H1 (cell line): ENCODE data around the gene KIAA1328. TPM values are rescaled to one million over a fixed set of nuclear protein-coding genes. Genes with fewer than 3 reads are reported as not detected.
A peak's percentile ranks its signal among the peaks of the same experiment; 100 is the strongest.

Experiments used
- CTCF ChIA-PET: fragments of 300-600 bp; sonication (Branson Sonifier 250); formaldehyde crosslinking; loops from one replicate; lab custom pipeline; 2021; ENCODE audit not compliant: partially characterized antibody; lab: Charles Lee
- POLR2A ChIA-PET: fragments of 300-600 bp; sonication (Branson Sonifier 250); formaldehyde crosslinking; loops from one replicate; lab custom pipeline; 2021; ENCODE audit warnings: inconsistent platforms; ENCODE audit not compliant: partially characterized antibody; lab: Charles Lee
- DNase-seq, 2 experiments: peaks; one replicate each; pipeline versions ENCODE4 v3.0.0 to v3.0.0-alpha.2; 2010 to 2022; ENCODE audit warnings: low spot score in 2 of 2, low read depth in 1 of 2, mixed read lengths in 1 of 2
- FAIRE-seq: peaks from 2 replicates; lab custom pipeline; 2011; peaks lifted over from hg19 to GRCh38; lab: Jason Lieb, UNC
- H2AFZ ChIP-seq: 2 replicates; pipeline ENCODE4 v1.8.1; 2012; ENCODE audit warnings: low read length, inconsistent platforms
- H2AK5ac ChIP-seq: 2 replicates; pipeline ENCODE4 v1.6.1; 2013; ENCODE audit warnings: low read depth, low read length
- H2BK120ac ChIP-seq: replicated peaks from 2 replicates; pipeline ENCODE3; 2013; ENCODE audit warnings: low read depth, low read length, inconsistent platforms
- H2BK12ac ChIP-seq: 2 replicates; pipeline ENCODE4 v1.6.1; 2013; ENCODE audit warnings: low read depth, low read length
- H2BK15ac ChIP-seq: 2 replicates; pipeline ENCODE4 v1.6.1; 2013; ENCODE audit warnings: low read length
- H2BK20ac ChIP-seq: 2 replicates; pipeline ENCODE4 v1.6.1; 2013; ENCODE audit warnings: low read length
- H2BK5ac ChIP-seq: 2 replicates; pipeline ENCODE4 v1.6.1; 2013; ENCODE audit warnings: low read depth, low read length
- H3K14ac ChIP-seq: 2 replicates; pipeline ENCODE4 v1.6.1; 2013; ENCODE audit warnings: inconsistent platforms; ENCODE audit not compliant: insufficient read length
- H3K18ac ChIP-seq: 2 replicates; pipeline ENCODE4 v1.6.1; 2013; ENCODE audit warnings: low read length; ENCODE audit errors: extremely low read depth
- H3K23ac ChIP-seq: 2 replicates; pipeline ENCODE4 v1.6.1; 2013; ENCODE audit warnings: inconsistent platforms; ENCODE audit not compliant: insufficient read length
- H3K23me2 ChIP-seq: 2 replicates; pipeline ENCODE4 v1.6.1; 2013; ENCODE audit warnings: low read depth, low read length
- H3K27ac ChIP-seq: 2 replicates; pipeline ENCODE4 v1.6.1; 2011; ENCODE audit warnings: low read depth, low read length, inconsistent platforms
- H3K27me3 ChIP-seq, 4 experiments: replicated peaks in 1 of 4; 1 replicate in 1 of 4; 2 replicates in 3 of 4; pipeline versions ENCODE4 v1.6.1 to v1.8.1; 2011 to 2013; ENCODE audit warnings: low read length in 3 of 4, mild to moderate bottlenecking in 3 of 4, inconsistent platforms in 2 of 4, mixed read lengths in 2 of 4, moderate library complexity in 1 of 4; ENCODE audit not compliant: control insufficient read depth in 3 of 4, insufficient read depth in 3 of 4; ENCODE audit errors: extremely low read depth in 1 of 4
- H3K36me3 ChIP-seq, 4 experiments: 2 replicates each; pipeline versions ENCODE4 v1.6.1 to v1.8.1; 2011 to 2013; ENCODE audit warnings: mild to moderate bottlenecking in 4 of 4, low read length in 3 of 4, moderate library complexity in 2 of 4, control low read depth in 1 of 4, inconsistent platforms in 1 of 4; ENCODE audit not compliant: insufficient read depth in 4 of 4, control insufficient read depth in 2 of 4
- H3K4ac ChIP-seq: replicated peaks from 2 replicates; pipeline ENCODE3; 2013; ENCODE audit warnings: low read length, low read depth, mixed read lengths, inconsistent platforms; ENCODE audit not compliant: insufficient read length
- H3K4me1 ChIP-seq, 4 experiments: replicated peaks in 1 of 4; 1 replicate in 1 of 4; 2 replicates in 3 of 4; pipeline versions ENCODE4 v1.6.1 to v1.8.1; 2011 to 2013; ENCODE audit warnings: low read length in 3 of 4, inconsistent platforms in 2 of 4, mixed read lengths in 1 of 4; ENCODE audit not compliant: insufficient read depth in 4 of 4, control insufficient read depth in 3 of 4
- H3K4me2 ChIP-seq, 2 experiments: 2 replicates each; pipeline versions ENCODE4 v1.6.1 to v1.8.1; 2011 to 2013; ENCODE audit warnings: low read depth in 2 of 2, low read length in 2 of 2, control low read depth in 1 of 2, inconsistent platforms in 1 of 2, mild to moderate bottlenecking in 1 of 2; ENCODE audit not compliant: insufficient read depth in 1 of 2
- H3K4me3 ChIP-seq, 4 experiments: fragments of 200-600, 300-600 bp in 1 of 4; sonication (generic), shearing (Covaris generic), sonication (Bioruptor Twin) in 1 of 4; 2 replicates each; pipeline versions ENCODE4 v1.5.1 to v1.8.1; 2011 to 2016; ENCODE audit warnings: low read length in 4 of 4, low read depth in 3 of 4, control low read depth in 2 of 4, inconsistent platforms in 2 of 4, mild to moderate bottlenecking in 2 of 4, mixed read lengths in 1 of 4, moderate library complexity in 1 of 4; ENCODE audit not compliant: insufficient read depth in 2 of 4; ENCODE audit errors: extremely low read depth in 1 of 4
- H3K56ac ChIP-seq: replicated peaks from 2 replicates; pipeline ENCODE3; 2013; ENCODE audit warnings: low read depth, mild to moderate bottlenecking, mixed read lengths, low read length, inconsistent platforms; ENCODE audit not compliant: insufficient read length
- H3K79me1 ChIP-seq: 2 replicates; pipeline ENCODE4 v1.6.1; 2013; ENCODE audit warnings: low read depth, low read length, control low read depth
- H3K79me2 ChIP-seq, 2 experiments: 2 replicates each; pipeline versions ENCODE4 v1.6.1 to v1.8.1; 2012 to 2013; ENCODE audit warnings: low read length in 2 of 2, mild to moderate bottlenecking in 2 of 2, inconsistent platforms in 1 of 2; ENCODE audit not compliant: insufficient read depth in 2 of 2, control insufficient read depth in 1 of 2
- H3K9ac ChIP-seq, 4 experiments: replicated peaks in 1 of 4; 1 replicate in 1 of 4; 2 replicates in 3 of 4; pipeline versions ENCODE4 v1.6.1 to v1.8.1; 2011 to 2013; ENCODE audit warnings: low read depth in 3 of 4, low read length in 3 of 4, control low read depth in 2 of 4, mild to moderate bottlenecking in 2 of 4, moderate library complexity in 2 of 4, inconsistent platforms in 1 of 4; ENCODE audit errors: extremely low read depth in 1 of 4
- H3K9me3 ChIP-seq, 2 experiments: 2 replicates each; pipeline versions ENCODE4 v1.6.1 to v1.8.1; 2012 to 2013; ENCODE audit warnings: mild to moderate bottlenecking in 2 of 2, moderate library complexity in 2 of 2, control low read depth in 1 of 2, inconsistent platforms in 1 of 2, low read depth in 1 of 2, low read length in 1 of 2, mixed read lengths in 1 of 2; ENCODE audit not compliant: insufficient read depth in 2 of 2
- H4K20me1 ChIP-seq, 2 experiments: replicated peaks in 1 of 2; 2 replicates each; pipeline versions ENCODE3 to v1.8.1; 2011 to 2013; ENCODE audit warnings: inconsistent platforms in 2 of 2, low read length in 2 of 2, mild to moderate bottlenecking in 1 of 2; ENCODE audit not compliant: insufficient read depth in 2 of 2, control insufficient read depth in 1 of 2
- H4K5ac ChIP-seq: 2 replicates; pipeline ENCODE4 v1.6.1; 2013; ENCODE audit warnings: low read length, low read depth, mixed read lengths, inconsistent platforms; ENCODE audit not compliant: insufficient read length
- H4K8ac ChIP-seq: 2 replicates; pipeline ENCODE4 v1.8.0; 2013; ENCODE audit warnings: mild to moderate bottlenecking, moderate library complexity, low read length, inconsistent platforms; ENCODE audit not compliant: insufficient read depth; ENCODE audit errors: extremely low read depth
- H4K91ac ChIP-seq: replicated peaks from 2 replicates; pipeline ENCODE3; 2013; ENCODE audit warnings: low read length, mixed read lengths, inconsistent platforms; ENCODE audit not compliant: insufficient read length
- CTCF ChIP-seq, 3 experiments: IDR thresholded peaks; 1 replicate in 2 of 3; 2 replicates in 1 of 3; pipeline versions ENCODE4 v1.5.1 to v1.6.1; 2011; ENCODE audit warnings: low read length in 3 of 3, mild to moderate bottlenecking in 3 of 3, inconsistent platforms in 2 of 3, low read depth in 1 of 3, moderate library complexity in 1 of 3; ENCODE audit not compliant: insufficient read depth in 1 of 3; ENCODE audit errors: control extremely low read depth in 1 of 3
- GABPA ChIP-seq: IDR thresholded peaks from 2 replicates; pipeline ENCODE4 v1.6.1; 2011; ENCODE audit warnings: mild to moderate bottlenecking, low read length, moderate library complexity, borderline replicate concordance; ENCODE audit not compliant: insufficient read depth
- POU5F1 ChIP-seq: IDR thresholded peaks from 2 replicates; pipeline ENCODE4 v1.6.1; 2011; ENCODE audit warnings: low read depth, mild to moderate bottlenecking, low read length, moderate library complexity
- SAP30 ChIP-seq: fragments of 300-600 bp; sonication (generic); IDR thresholded peaks from 2 replicates; pipeline ENCODE4 v1.7.1; 2012; ENCODE audit warnings: low read length, moderate library complexity, mild to moderate bottlenecking, inconsistent platforms; ENCODE audit not compliant: insufficient read depth, insufficient replicate concordance
- WGBS, 2 experiments: shearing (Covaris generic) in 1 of 2; methylation state at CpG; one replicate each; pipeline versions ENCODE4 v1.1.6 to v1.1.7; 2013 to 2015; ENCODE audit warnings: low lambda C conversion rate in 2 of 2, mixed read lengths in 2 of 2, inconsistent platforms in 1 of 2, low coverage in 1 of 2, missing lambda C conversion rate in 1 of 2; ENCODE audit not compliant: insufficient replicate concordance in 2 of 2, insufficient coverage in 1 of 2, insufficient read length in 1 of 2; ENCODE audit errors: extremely low coverage in 1 of 2, missing lambda C conversion rate in 1 of 2; 5-methylcytosine and 5-hydroxymethylcytosine counted together
- polyA plus RNA-seq, 7 experiments: library from polyadenylated mRNA; depleted of rRNA in 3 of 7; stranded (reverse) in 5 of 7; unstranded in 2 of 7; fragments of >200 nt in 5 of 7; fragments of 200-250 nt in 2 of 7; gene quantifications; 1 replicate in 5 of 7; 2 replicates in 1 of 7; 4 replicates in 1 of 7; pipeline versions ENCODE4 v1.2.1 to v1.2.3, GENCODE V29; 2011 to 2013; ENCODE audit warnings: missing spikeins in 2 of 7, mixed read lengths in 2 of 7
- total RNA-seq: library from RNA; stranded (reverse); fragmentation: NEBNext Ultra II Directional; extraction: Animal tissue kit (Norgen Biotek cat#: 25700); gene quantifications from 2 replicates; pipeline ENCODE4 v1.2.1, GENCODE V29; 2021

The KIAA1328 gene
- total and polyA plus RNA-seq, 2 of the 8 experiments (the other 6 are each of a cell fraction or from before 2014, with no cell fraction given) = 2.6 to 5.7 TPM

DNA sequence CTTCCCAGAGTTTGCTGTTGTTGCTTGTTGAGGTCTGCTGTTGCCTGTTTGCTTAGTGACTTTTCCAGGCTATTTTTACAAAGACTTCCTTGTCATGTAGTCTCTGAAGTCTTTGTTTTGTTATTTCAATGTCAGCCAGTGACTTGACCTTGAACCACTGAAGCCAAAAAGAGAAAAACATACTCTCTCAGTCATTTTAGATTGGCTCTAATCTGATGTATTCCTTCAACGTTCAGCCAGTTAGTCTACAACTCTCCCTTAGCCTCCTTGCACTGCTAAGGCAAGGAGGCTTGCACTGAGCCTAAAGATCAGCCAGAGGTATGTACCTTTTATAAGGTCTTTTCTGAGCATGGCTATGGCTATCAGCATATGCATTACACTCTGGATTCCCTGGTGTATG is 27.9 kb downstream of the KIAA1328 start:
- 73% methylated on average over 1 of the region's 1 CpG; no CpG with 5 or more reads in 1 of the 2 experiments for WGBS, 2 experiments
- H2BK20ac ChIP-seq = no peak overlapping the region
- no peaks in the 10 kb centered on the region for H3K79me2 ChIP-seq
- H4K8ac ChIP-seq = no peak overlapping the region
- ChIA-PET POLR2A (no interaction called here), CTCF (no interaction called here)
- H3K27me3 ChIP-seq = no peaks in the 10 kb centered on the region
- no peaks in the 10 kb centered on the region for H4K20me1 ChIP-seq
- H2BK120ac ChIP-seq = no peak overlapping the region
- no peak overlapping the region for H2AK5ac ChIP-seq
- FAIRE-seq = peak; percentile 19
- H3K4ac ChIP-seq = no peak overlapping the region
- H2AFZ ChIP-seq = no peak overlapping the region
- H3K36me3 ChIP-seq = 0 out of 8 replicates have a peak, but pooled peaks cover 0 to 4% (median 0%) of the 10 kb centered on the region in 4 experiments
- no peak overlapping the region for H4K5ac ChIP-seq
- no peak overlapping the region for H2BK5ac ChIP-seq
- H4K91ac ChIP-seq = no peak overlapping the region
- H3K23me2 ChIP-seq = no peaks in the 10 kb centered on the region
- H2BK15ac ChIP-seq = no peak overlapping the region
- H3K9ac ChIP-seq = no peak overlapping the region
- no peak overlapping the region for H3K14ac ChIP-seq
- H3K4me2 ChIP-seq = no peak overlapping the region
- TF ChIP-seq GABPA (no peak), CTCF (IDR thresholded peaks at IDR 0.05; ENCODE audit: control extremely low read depth in 1 of 3, insufficient read depth in 1 of 3, low read depth in 1 of 3, low read length in 3 of 3) (no peak), SAP30 (no peak), POU5F1 (no peak)
- no peaks in the 10 kb centered on the region for H3K9me3 ChIP-seq
- no peak overlapping the region for H3K23ac ChIP-seq
- DNase-seq = no peak
- H3K4me1 ChIP-seq = peaks cover 0 to 3% (median 0%) of the 10 kb centered on the region in 4 experiments; a peak in 1 of 7 replicates
- H2BK12ac ChIP-seq = no peak overlapping the region
- H3K4me3 ChIP-seq = no peak overlapping the region
- no peak overlapping the region for H3K27ac ChIP-seq
- no peak overlapping the region for H3K18ac ChIP-seq
- H3K79me1 ChIP-seq = no peaks in the 10 kb centered on the region
- H3K56ac ChIP-seq = no peak overlapping the region
